Amniotic stem cell (primary cell): ENCODE measurements around the gene ANKRD17.

Experiments used
- DNase-seq: peaks from one replicate; lab custom pipeline; 2025; lab: John Stamatoyannopoulos, UW

The ANKRD17 gene

DNA sequence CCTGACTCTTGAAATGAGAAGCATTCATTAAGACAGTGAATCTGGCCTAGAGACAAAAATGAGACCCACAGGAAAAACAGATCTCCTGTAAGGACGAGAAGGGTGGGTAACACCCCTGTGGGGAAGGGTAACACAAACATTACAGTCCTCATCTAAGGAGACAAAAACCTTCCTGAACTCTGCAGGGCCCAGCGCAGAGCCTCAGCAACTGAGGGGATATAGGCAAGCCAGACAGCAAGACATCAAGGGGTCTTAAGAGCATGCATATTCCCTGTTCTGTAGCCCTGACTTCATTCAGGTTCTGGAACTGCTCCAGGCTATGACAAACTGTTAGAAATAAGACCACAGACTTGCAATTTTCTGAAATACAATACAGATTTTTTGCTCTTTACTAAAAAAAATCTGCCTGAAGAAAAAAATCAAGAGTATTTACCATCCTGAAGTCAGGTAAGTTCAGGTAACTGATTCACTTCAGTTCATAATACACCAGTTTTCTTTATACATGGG, 204.6 kb downstream of the ANKRD17 start:
- DNase-seq: no peak

DNA sequence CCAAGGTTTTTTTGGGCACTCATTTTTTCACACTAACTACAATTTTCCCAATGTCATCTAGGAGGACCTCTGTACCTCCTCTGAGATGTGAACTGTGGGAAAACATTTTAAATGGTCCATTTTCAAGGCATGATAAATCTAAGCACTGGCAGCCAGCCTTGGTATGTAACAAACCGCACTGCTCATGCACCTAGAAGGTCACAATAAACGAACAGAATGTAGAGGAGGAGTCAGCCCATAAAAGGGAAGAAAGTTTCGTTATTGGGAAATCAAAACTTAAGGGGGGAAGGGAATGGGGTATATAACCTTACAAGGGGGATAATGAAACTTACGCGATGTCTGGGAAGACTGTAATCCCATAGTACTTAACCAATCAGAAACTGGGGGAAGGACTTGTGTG, 205.5 kb downstream of the ANKRD17 start:
- DNase-seq: no peak

DNA sequence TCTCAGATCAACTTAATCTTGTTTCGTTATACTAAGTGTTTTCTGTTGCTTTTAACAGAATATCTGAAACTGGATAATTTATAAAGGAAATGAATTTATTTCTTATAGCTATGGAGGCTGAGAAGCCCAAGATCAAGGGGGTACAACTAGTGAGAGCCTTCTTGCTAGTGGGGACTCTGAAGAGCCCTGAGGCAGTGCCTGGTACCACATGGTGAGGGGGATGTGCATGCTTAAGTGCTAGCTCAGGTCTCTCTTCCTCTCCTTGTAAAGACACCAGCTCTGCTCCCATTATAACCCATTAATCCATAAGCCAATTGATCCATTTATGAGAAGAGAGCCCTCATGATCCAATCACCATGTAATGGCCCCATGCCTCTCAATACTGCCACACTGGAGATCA, 207.0 kb downstream of the ANKRD17 start:
- DNase-seq: no peak

DNA sequence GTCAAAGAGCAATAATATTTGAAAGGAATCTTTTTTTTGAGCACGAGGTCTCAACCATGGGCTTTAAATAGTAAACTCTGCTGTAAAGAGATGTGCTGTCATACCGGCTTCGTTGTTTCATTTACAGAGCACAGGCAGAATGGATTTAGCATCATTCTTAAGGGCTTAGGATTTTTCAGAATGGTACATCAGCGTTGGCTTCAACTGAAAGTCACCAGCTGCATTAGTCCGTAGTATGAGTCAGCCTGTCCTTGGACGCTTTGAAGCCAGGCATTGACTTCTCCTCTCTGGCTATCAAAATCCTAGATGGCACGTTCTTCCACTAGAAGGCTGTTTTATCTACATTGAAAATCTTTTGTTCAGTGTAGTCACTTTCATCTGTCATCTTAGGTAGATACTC, 212.7 kb downstream of the ANKRD17 start:
- DNase-seq: no peak

DNA sequence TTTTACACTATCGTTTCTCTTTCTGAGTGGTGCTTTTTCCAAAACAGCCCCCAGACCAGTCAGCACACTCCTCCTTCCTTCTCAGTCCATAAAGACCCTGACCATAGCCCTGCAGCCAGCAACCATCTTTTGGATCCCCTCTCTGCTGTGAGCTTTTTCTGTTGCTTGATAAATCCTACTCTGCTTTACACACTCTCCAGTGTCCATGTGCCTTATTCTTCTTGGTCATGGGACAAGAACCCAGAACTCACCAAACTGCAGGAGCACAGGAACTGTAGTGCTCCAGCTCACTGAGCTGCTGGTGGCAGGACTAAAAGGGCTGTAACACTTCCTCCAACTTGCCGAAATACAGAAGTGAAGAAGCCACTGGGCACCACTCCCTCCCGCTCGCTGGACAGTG, 221.5 kb downstream of the ANKRD17 start:
- no peak for DNase-seq

DNA sequence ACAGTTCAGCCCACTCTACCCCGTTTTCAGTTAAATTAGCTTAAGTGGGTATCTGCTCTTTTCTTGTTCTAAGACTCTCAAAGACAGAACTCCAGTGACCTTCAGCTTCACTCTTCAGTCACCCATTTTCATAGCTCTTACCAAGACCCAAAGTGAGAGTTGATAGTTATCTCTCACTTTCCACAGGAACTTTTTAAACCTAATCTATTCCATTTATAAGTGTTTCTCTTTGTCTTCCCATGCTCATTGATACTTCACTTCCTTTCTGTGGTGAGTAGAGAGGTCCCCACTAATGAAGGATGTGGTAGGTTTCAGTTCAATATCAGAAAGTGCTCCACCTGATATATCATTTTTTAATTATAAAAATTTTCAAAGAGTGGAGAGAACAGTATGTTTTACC, 222.5 kb downstream of the ANKRD17 start:
- DNase-seq: no peak

DNA sequence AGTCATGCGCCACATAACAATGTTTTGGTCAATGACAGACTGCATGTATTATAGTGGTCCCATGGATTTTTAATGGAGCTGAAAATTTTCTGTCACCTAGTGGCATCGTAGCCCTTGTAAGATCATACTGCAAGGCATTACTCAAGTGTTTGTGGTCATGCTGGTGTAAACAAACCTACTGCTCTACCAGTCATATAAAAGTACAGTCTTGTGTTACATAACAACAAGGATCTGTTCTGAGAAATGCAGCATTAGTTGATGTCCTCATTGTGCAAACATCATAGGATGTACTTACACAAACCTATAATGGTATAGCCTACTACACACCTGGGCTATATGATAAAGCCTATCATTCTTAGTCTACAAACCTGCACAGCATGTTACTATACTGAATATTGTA, 223.7 kb downstream of the ANKRD17 start:
- no peak for DNase-seq

DNA sequence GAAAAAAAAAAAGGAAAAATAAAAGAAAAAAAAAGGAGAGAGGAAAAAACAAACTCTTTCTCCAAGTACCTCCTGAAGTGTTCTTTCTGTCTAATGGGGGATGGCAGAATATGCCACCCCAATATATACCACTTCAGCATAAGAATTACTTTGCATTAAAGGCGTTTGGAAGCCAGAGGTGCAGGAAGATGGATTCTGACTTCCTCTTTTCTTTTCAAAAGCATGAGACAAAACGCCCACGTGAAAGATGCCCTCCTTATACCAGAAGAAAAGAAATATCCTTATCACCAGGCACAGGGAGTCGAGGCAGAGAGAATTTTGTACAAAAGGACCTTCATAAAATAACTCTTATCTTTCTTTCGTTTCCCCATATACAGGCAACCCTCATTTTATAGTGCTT, 230.0 kb downstream of the ANKRD17 start:
- no peak for DNase-seq
